ENCODE data around the gene ZFP36L2.

Gene ZFP36L2

DNA sequence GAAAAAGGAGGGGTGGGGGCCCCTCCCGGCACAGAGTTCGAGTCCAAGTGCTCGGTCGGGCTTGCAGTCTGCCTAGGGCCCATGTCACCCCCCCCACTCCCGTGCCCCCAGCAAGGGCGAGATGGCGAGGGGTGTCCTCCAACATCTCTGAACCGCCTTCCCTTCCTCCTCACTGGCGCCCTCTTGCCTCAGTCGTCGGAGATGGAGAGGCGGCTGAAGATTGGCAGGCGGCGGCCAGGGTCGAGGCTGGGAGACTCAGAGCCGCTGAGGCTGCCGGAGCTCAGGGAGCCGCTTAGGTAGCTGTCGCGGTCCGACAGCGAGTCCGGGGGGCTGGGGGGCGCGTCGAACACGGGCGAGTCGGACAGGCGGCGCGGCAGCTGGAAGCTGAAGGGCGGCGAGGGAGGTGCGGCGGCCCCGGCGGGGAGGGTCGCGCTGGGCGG is 2.3 kb downstream of the ZFP36L2 start:
- peak; percentile 41 to 61 (median 53) for DNase-seq (ENCODE audit: low read depth in 2 of 3, low spot score in 2 of 3)

GRCh38 chr2:43223521-43224001 is 2.8 kb downstream of the ZFP36L2 start:
- no peak for DNase-seq (ENCODE audit: low read depth in 2 of 3, low spot score in 2 of 3)

DNA sequence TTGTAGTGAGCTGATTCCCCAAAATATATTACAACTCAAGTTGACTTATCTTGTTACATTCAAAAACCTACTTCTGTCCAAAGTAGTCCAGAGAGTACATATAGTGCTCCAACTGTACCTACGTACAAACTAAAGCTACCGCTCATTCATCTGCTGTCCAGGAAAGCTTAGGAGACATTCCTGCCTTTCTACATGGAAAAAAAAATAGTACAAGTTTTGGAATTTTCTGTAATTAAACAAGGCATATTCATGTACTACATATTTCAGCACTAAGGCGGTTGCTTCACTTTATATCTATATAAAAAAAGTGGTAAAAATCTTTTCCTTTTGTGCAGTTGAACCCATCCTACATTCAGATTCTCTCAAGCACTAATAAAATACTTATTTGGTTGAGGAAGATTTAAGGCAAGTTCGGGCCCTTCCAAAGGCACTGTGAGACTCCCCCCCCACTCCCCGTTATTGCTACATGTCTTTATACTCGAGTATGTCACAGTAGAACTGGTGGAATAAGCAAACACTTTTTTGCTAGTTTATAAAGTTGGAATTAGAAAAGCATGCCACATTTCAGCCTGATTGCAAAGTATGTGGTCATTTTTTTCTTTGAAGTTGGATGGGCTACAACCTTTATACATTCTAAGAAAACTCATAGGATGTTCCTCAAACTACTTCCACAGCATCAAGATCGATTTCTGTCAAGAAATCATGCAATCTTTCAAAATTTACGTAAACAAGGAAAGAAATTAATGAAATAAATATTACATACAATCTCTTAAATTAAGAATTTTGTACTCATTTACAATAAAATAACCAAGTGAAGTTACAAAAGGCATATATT is 3.7 kb downstream of the ZFP36L2 start:
- DNase-seq (ENCODE audit: low read depth in 2 of 3, low spot score in 2 of 3), result no peak

- peak in 2 of 3 experiments; percentile 23 to 36 for DNase-seq (ENCODE audit: low read depth in 2 of 3, low spot score in 2 of 3)
Observed at GRCh38 chr2:43221763-43222474, 4.5 kb downstream of the ZFP36L2 start.

DNA sequence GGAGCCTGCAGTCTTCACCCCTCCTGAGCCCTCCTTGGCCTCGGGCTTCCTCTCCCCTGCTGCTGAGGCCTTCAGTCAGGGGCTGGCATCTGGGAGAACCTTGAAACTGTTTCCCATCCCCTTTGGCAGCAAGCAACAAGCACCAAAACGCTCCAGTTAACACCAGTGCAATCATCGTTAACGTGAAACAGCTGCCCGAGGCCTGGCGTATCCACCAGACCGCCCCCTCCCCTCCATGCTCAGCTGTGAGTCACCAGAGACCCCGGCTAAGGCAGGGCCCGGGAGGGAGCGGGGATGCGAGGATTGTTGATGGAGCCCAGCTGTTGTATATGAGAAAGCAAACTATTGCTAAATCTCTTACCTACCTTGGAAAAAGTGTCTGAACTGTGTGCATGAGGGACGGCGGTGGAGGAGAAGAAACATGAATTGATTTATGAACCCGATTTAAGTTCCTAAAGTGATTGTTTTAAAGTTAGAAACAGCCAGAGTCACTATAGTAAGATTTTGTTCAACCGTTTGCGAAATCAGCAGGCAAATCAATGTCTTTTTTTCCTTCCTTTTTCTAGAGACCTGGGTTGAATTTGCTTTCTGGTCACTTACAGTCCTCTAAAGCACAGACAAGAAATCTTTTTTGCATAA is 5.2 kb downstream of the ZFP36L2 start:
- no peak for DNase-seq (ENCODE audit: low read depth in 2 of 3, low spot score in 2 of 3)

DNA sequence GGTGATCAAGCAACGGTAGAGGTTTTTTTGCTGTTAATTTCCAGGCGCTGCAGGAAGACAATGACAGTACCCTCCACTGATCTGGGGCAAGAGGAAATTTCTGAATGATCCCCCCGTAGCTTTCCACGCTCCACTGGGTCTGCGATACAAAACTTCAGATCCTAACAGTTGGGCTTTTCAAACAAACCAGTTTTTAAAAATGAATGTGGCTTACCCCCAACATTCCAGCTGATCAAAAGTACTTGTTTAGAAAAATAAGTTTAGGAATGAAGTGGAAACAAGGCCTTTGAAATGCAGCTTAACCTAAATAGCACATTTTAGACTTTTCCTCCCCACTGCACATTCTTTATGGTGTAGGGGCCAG is 5.7 kb downstream of the ZFP36L2 start:
- DNase-seq (ENCODE audit: low read depth in 2 of 3, low spot score in 2 of 3), result no peak

DNA sequence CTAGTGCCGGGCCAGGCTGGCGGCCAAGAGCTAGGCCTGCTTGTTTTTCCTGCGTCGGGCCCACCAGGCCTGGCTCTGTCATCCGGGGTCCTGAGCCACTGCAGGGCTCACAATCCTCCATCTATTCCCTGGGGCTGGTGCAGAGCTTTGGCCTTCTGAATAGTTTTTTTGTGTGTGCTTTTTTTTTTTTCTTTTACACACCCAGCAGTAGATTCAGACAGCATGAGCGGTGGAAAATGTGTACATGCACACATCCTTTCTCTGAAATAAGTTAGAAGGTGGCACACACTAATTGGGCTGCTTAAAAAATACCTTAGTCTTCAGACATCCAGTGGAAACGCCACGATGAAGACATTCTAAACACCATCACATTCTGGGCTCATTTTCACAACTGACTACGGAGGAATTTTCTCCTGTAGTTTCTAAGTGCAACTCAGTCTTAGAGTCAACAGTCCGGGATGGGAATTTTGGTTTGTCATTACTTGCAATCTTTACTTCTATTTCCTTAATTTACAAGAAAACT is 6.1 kb downstream of the ZFP36L2 start:
- no peak for DNase-seq (ENCODE audit: low read depth in 2 of 3, low spot score in 2 of 3)

- DNase-seq (ENCODE audit: low read depth in 2 of 3, low spot score in 2 of 3), result peak; percentile 56 to 68 (median 62)
Observed at GRCh38 chr2:43219383-43220228, 6.8 kb downstream of the ZFP36L2 start.

- peak in 1 of 3 experiments; percentile 20 for DNase-seq (ENCODE audit: low read depth in 2 of 3, low spot score in 2 of 3)
Observed at GRCh38 chr2:43218702-43219382, 7.6 kb downstream of the ZFP36L2 start.

DNA sequence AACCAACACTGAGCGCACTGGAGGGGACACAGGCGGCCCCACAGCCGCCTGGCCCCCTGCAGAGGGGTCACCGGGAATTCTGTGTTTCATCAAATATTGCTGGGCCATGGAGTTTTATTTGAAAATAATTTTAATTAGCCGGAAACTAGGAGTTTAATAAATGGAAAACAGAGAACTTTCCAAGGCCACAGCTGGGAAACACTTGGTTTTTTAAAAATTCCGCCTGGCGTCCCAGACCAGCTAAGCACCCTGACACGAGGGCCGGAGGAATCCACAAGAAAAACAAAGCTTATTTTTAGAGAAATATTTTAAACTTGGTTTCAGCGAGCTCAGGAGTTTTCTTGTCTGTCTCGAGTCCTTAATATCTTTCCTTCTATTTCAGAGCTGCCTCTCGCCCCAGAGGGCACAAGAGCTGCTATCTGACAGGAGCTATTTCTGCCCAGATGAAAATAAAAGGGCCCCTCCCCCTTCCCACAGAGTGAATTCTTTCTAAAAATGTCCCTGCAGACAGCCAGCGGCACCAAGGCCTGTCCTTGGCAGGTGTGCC is 8.2 kb downstream of the ZFP36L2 start:
- DNase-seq (ENCODE audit: low read depth in 2 of 3, low spot score in 2 of 3), result no peak

DNA sequence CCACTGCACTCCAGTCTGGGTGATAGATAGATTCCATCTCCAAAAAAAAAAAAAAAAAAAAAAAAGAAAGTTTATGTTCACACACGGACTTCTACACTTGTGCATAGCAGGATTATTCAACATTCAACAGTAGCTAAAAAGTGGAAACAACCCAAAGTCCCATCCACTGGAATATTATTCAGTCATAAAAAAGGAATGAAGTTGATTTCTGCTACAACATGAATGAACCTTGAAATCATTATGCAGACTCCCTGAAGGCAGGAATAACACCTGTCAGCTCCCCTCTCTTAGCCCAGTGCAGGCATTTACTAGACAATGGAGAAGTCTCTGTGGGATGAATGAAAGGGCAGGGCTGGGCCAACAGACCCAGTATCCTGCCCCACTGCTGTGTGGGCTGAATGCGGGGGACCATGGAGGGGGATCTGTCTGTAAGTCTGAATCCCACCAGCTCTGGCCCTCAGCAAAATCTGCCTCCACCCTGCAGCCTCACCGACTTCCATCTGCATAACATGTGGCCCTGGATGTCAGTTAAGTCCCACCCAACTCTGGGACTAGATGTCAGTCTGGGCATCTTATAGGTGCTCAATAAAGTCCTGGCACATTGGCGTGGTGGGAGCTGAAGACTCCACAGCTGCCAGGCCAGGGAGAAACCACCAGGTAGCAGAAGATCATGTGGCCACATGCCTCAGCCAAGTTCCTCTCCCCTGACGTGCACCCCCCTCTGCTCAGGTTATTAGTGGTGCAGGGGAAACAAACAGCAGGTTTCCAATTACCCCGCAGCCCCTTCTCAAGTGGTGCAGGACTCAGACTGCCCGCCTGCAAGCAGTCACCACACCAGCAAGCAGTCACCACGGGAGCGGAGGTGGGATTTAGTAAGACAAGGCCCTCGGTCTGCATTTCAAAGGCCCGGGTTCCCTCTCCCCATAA is 8.9 kb downstream of the ZFP36L2 start:
- DNase-seq (ENCODE audit: low read depth in 2 of 3, low spot score in 2 of 3), result no peak

DNA sequence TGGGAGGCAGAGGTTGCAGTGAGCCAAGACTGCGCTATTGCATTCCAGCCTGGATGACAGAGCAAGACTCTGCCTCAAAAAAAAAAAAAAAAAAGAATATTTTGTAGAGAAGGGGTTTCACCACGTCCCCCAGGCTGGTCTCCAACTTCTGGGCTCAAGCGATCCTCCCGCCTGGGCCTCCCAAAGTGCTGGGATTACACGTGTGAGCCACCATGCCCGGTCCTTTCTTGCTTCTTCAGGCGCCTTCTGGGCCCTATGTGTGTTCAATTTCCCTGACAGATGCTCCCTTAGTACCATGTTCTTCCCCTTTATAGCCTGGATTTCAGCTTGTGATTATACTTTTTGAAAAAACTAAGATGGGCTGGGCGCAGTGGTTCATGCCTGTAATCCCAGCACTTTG is 9.8 kb downstream of the ZFP36L2 start:
- DNase-seq (ENCODE audit: low read depth in 2 of 3, low spot score in 2 of 3), result no peak

- no peak for DNase-seq (ENCODE audit: low read depth in 2 of 3, low spot score in 2 of 3)
Observed at GRCh38 chr2:43215673-43216255, 10.6 kb downstream of the ZFP36L2 start.

- DNase-seq (ENCODE audit: low read depth in 2 of 3, low spot score in 2 of 3), result no peak
Observed at GRCh38 chr2:43214253-43214652, 12.2 kb downstream of the ZFP36L2 start.

GRCh38 chr2:43212931-43213330 is 13.5 kb downstream of the ZFP36L2 start:
- no peak for DNase-seq (ENCODE audit: low read depth in 2 of 3, low spot score in 2 of 3)

DNA sequence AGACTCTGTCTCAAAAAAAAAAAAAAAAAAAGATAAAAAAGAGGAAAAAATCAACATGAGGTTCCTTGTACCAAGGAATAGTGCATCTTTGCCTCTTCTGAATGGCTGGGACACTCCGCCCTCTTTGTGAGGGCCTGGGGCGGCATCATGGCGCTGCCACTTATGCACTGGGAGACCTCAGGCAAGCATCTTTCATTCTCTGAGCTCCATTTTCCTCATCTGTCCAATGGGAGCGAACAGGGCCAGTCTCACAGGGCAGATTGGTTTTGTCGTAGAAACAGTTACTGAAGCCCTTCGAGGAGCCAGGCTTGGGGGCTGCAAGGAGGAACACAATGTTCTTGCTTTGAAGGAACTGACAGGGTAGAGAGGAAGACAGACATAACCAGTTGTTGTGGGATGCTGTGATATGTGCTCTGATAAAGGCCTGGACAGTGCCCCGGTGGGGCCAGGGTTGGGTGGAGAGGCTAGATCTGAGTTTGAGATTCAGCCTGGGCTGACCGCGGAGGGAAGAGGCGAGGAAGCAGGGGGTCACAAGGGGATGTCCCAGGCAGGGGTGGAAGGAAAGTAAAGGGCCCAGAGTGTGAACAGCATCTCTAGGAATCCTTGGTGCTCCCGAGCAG is 14.1 kb downstream of the ZFP36L2 start:
- DNase-seq (ENCODE audit: low read depth in 2 of 3, low spot score in 2 of 3), result no peak

- no peak for DNase-seq (ENCODE audit: low read depth in 2 of 3, low spot score in 2 of 3)
Observed at GRCh38 chr2:43210467-43211303, 15.7 kb downstream of the ZFP36L2 start.
